IMR-90 (cell line): ENCODE measurements around the gene ACBD7. TPM values are rescaled to one million over a fixed set of nuclear protein-coding genes. Genes with fewer than 3 reads are reported as not detected.

Experiments used
- ATAC-seq: fragments of 200-7000 bp; cut with Tn5 transposase; 2 replicates; pipeline ENCODE4 v1.9.1; 2020; ENCODE audit warnings: low read depth, mild to moderate bottlenecking, moderate library complexity
- BruUV-seq: library from RNA; stranded (reverse); fragments of 400-500 nt; replicated peaks from 2 replicates; lab custom pipeline; 2021; lab: Mats Ljungman, UMichigan
- CTCF ChIA-PET: fragments of 300-600 bp; formaldehyde crosslinking; extraction: SDS; loops from one replicate; lab custom pipeline; 2021; ENCODE audit warnings: antibody characterized with exemption; lab: Yijun Ruan, JAX
- POLR2A ChIA-PET: fragments of 300-600 bp; sonication (Branson Sonifier 250); formaldehyde crosslinking; loops from one replicate; lab custom pipeline; 2022; ENCODE audit warnings: antibody characterized with exemption; ENCODE audit not compliant: unreplicated experiment; lab: Charles Lee
- DNase-seq: peaks from one replicate; pipeline ENCODE4 v3.0.0; 2013
- H2AFZ ChIP-seq: replicated peaks from 2 replicates; pipeline ENCODE3; 2013; ENCODE audit warnings: low read length, mild to moderate bottlenecking; ENCODE audit not compliant: poor library complexity
- H2AK5ac ChIP-seq: 2 replicates; pipeline ENCODE4 v1.6.1; 2013; ENCODE audit warnings: low read depth, low read length, inconsistent platforms
- H2AK9ac ChIP-seq: replicated peaks from 2 replicates; pipeline ENCODE3; 2013; ENCODE audit warnings: mild to moderate bottlenecking, low read depth, low read length, moderate library complexity; ENCODE audit not compliant: poor library complexity
- H2BK120ac ChIP-seq: 2 replicates; pipeline ENCODE4 v1.6.1; 2013; ENCODE audit warnings: low read depth, low read length, inconsistent platforms
- H2BK15ac ChIP-seq: 3 replicates; pipeline ENCODE4 v1.6.1; 2013; ENCODE audit warnings: low read depth, low read length, inconsistent platforms
- H2BK20ac ChIP-seq: 2 replicates; pipeline ENCODE4 v1.6.1; 2013; ENCODE audit warnings: low read depth, mild to moderate bottlenecking, inconsistent platforms, low read length, moderate library complexity
- H2BK5ac ChIP-seq: 2 replicates; pipeline ENCODE4 v1.6.1; 2013; ENCODE audit warnings: mild to moderate bottlenecking, low read depth, low read length, inconsistent platforms; ENCODE audit not compliant: poor library complexity, severe bottlenecking
- H3K14ac ChIP-seq: replicated peaks from 2 replicates; pipeline ENCODE4 v1.6.1; 2013; ENCODE audit warnings: low read depth, low read length, inconsistent platforms
- H3K18ac ChIP-seq: 2 replicates; pipeline ENCODE4 v1.6.1; 2013; ENCODE audit warnings: low read depth, low read length, control low read depth
- H3K23ac ChIP-seq: 2 replicates; pipeline ENCODE4 v1.6.1; 2013; ENCODE audit warnings: low read depth, low read length, inconsistent platforms
- H3K27ac ChIP-seq: 2 replicates; pipeline ENCODE4 v1.5.1; 2013; ENCODE audit warnings: mild to moderate bottlenecking, control low read depth, low read length; ENCODE audit not compliant: insufficient read depth
- H3K27me3 ChIP-seq: 2 replicates; pipeline ENCODE4 v1.6.1; 2013; ENCODE audit warnings: low read length; ENCODE audit not compliant: control insufficient read depth, insufficient read depth
- H3K36me3 ChIP-seq: 2 replicates; pipeline ENCODE4 v1.6.1; 2013; ENCODE audit warnings: low read length, mixed read lengths; ENCODE audit not compliant: control insufficient read depth, insufficient read depth
- H3K4ac ChIP-seq: 2 replicates; pipeline ENCODE4 v1.6.1; 2013; ENCODE audit warnings: low read depth, low read length, inconsistent platforms
- H3K4me1 ChIP-seq: 2 replicates; pipeline ENCODE4 v1.6.1; 2013; ENCODE audit warnings: low read length, mixed read lengths; ENCODE audit not compliant: control insufficient read depth, insufficient read depth
- H3K4me2 ChIP-seq: 2 replicates; pipeline ENCODE4 v1.6.1; 2013; ENCODE audit warnings: low read depth, mild to moderate bottlenecking, control low read depth, low read length, moderate library complexity
- H3K4me3 ChIP-seq: 2 replicates; pipeline ENCODE4 v1.5.1; 2013; ENCODE audit warnings: low read depth, mild to moderate bottlenecking, control low read depth, low read length, moderate library complexity; ENCODE audit not compliant: insufficient read depth
- H3K56ac ChIP-seq: 2 replicates; pipeline ENCODE4 v1.6.1; 2013; ENCODE audit warnings: low read length, inconsistent platforms; ENCODE audit not compliant: insufficient read depth; ENCODE audit errors: extremely low read depth
- H3K79me1 ChIP-seq, 2 experiments: 2 replicates each; pipeline ENCODE4 v1.6.1; 2013; ENCODE audit warnings: low read length in 2 of 2, inconsistent platforms in 1 of 2, low read depth in 1 of 2
- H3K9ac ChIP-seq: 2 replicates; pipeline ENCODE4 v1.6.1; 2013; ENCODE audit warnings: low read depth, low read length, control low read depth
- H3K9me1 ChIP-seq: 2 replicates; pipeline ENCODE4 v1.6.1; 2013; ENCODE audit warnings: low read length, inconsistent platforms; ENCODE audit not compliant: insufficient read depth
- H3K9me3 ChIP-seq: 2 replicates; pipeline ENCODE4 v1.6.1; 2013; ENCODE audit warnings: low read length; ENCODE audit not compliant: control insufficient read depth, insufficient read depth
- H4K20me1 ChIP-seq: 2 replicates; pipeline ENCODE4 v1.6.1; 2013; ENCODE audit warnings: low read length, inconsistent platforms; ENCODE audit not compliant: insufficient read depth
- H4K5ac ChIP-seq: 2 replicates; pipeline ENCODE4 v1.6.1; 2013; ENCODE audit warnings: mild to moderate bottlenecking, low read depth, low read length, control low read depth
- H4K8ac ChIP-seq, 2 experiments: 2 replicates each; pipeline ENCODE4 v1.6.1; 2013; ENCODE audit warnings: low read depth in 2 of 2, low read length in 2 of 2, control low read depth in 1 of 2, inconsistent platforms in 1 of 2
- H4K91ac ChIP-seq: 2 replicates; pipeline ENCODE4 v1.6.1; 2013; ENCODE audit warnings: low read depth, low read length, inconsistent platforms; ENCODE audit not compliant: insufficient read depth
- BHLHE40 ChIP-seq: fragments of 150-350 bp; IDR thresholded peaks from 2 replicates; pipeline ENCODE4 v1.6.1; 2016; ENCODE audit warnings: mild to moderate bottlenecking, low read depth, low read length
- CEBPB ChIP-seq: IDR thresholded peaks from 2 replicates; pipeline ENCODE4 v1.6.1; 2012; ENCODE audit warnings: low read depth, low read length, improper control_type of control experiment
- CHD1 ChIP-seq: IDR thresholded peaks from 2 replicates; pipeline ENCODE4 v1.6.1; 2012; ENCODE audit warnings: low read depth, low read length, improper control_type of control experiment
- ELK1 ChIP-seq: fragments of 150-350 bp; IDR thresholded peaks from 2 replicates; pipeline ENCODE4 v1.6.1; 2016; ENCODE audit warnings: low read depth, mild to moderate bottlenecking, low read length, moderate library complexity, borderline replicate concordance
- MAFK ChIP-seq: IDR thresholded peaks from 2 replicates; pipeline ENCODE4 v1.6.1; 2012; ENCODE audit warnings: low read depth, low read length, improper control_type of control experiment
- MXI1 ChIP-seq: IDR thresholded peaks from 2 replicates; pipeline ENCODE4 v1.6.1; 2012; ENCODE audit warnings: low read depth, mild to moderate bottlenecking, low read length, moderate library complexity, borderline replicate concordance
- POLR2A ChIP-seq: IDR thresholded peaks from 2 replicates; pipeline ENCODE4 v1.6.1; 2012; ENCODE audit warnings: mild to moderate bottlenecking, low read depth, low read length
- RAD21 ChIP-seq: IDR thresholded peaks from 2 replicates; pipeline ENCODE4 v1.6.1; 2012; ENCODE audit warnings: low read length, improper control_type of control experiment
- WGBS, 2 experiments: methylation state at CpG; one replicate each; pipeline versions ENCODE4 v1.1.5 to v1.1.7; 2013; ENCODE audit warnings: missing lambda C conversion rate in 2 of 2; ENCODE audit not compliant: insufficient read length in 1 of 2; ENCODE audit errors: extremely low coverage in 2 of 2; 5-methylcytosine and 5-hydroxymethylcytosine counted together
- dilution Hi-C: fragments of 300-500 bp; cut with HindIII; formaldehyde crosslinking; loops from one replicate; pipeline ENCODE4 v1.14.3; 2018; ENCODE audit warnings: low sequenced_read_pairs; ENCODE audit not compliant: unreplicated experiment
- in situ Hi-C: fragments of 300-500 bp; cut with MboI; formaldehyde crosslinking; loops from 3 replicates; pipeline ENCODE4 v1.14.3; 2019; ENCODE audit warnings: low sequenced_read_pairs, inconsistent platforms, mixed read lengths
- intact Hi-C: fragments of 100-400 bp; cut with micrococcal nuclease; formaldehyde crosslinking; loops from 2 replicates; pipeline ENCODE4 v1.10.0; 2022
- polyA plus RNA-seq, 3 experiments: library from polyadenylated mRNA; depleted of rRNA; stranded (reverse); fragments of >200 nt; gene quantifications; 2 replicates each; pipeline ENCODE4 v1.2.3, GENCODE V29; 2012; ENCODE audit warnings: low replicate concordance in 1 of 3
- total RNA-seq: library from RNA; depleted of rRNA; stranded (reverse); fragments of >200 nt; gene quantifications from 2 replicates; pipeline ENCODE4 v1.2.3, GENCODE V29; 2012

The ACBD7 gene
- total and polyA plus RNA-seq, 2 of the 4 experiments (the other 2 are of a cell fraction) = 0.29 to 0.54 TPM

- Histone ChIP-seq H4K5ac (no peak overlapping the region; the same call in none of the 2 replicates), H2AK9ac (no peak overlapping the region), H2AFZ (no peak overlapping the region), H2BK20ac (peak overlapping the region; percentile 70), H2BK120ac (peak overlapping the region; percentile 54; the same call in 1 of the 2 replicates), H3K9me1 (0 out of 2 replicates have a peak, but pooled peaks cover 3% of the 10 kb centered on the region), H3K14ac (no peak overlapping the region), H2AK5ac (no peak overlapping the region), H3K4ac (no peak overlapping the region), H2BK15ac (no peak overlapping the region), H3K36me3 (no peaks in the 10 kb centered on the region), H3K9ac (no peak overlapping the region), H3K18ac (no peak overlapping the region), H3K23ac (no peak overlapping the region), H3K4me2 (no peak overlapping the region; the same call in none of the 2 replicates), H3K4me1 (peaks cover 6% of the 10 kb centered on the region), H3K79me1 (no peaks in the 10 kb centered on the region), H4K91ac (no peak overlapping the region), H3K4me3 (no peak overlapping the region), H3K27me3 (no peaks in the 10 kb centered on the region; the same call in 1 of the 2 replicates), H4K8ac (peak overlapping the region in 1 of 2 experiments; percentile 49; a peak in 1 of 4 replicates), H3K56ac (no peak overlapping the region), H3K27ac (no peak overlapping the region), H4K20me1 (no peaks in the 10 kb centered on the region), H3K9me3 (no peaks in the 10 kb centered on the region), H2BK5ac (no peak overlapping the region)
- dilution Hi-C loops (no loop called here), in situ Hi-C loops (no loop called here), intact Hi-C loops (no loop called here)
- BruUV-seq = no TSS peak
- TF ChIP-seq ELK1 (no peak), CEBPB (no peak), MXI1 (no peak), MAFK (no peak), BHLHE40 (no peak), RAD21 (no peak), CHD1 (no peak), POLR2A (no peak)
- WGBS, 2 experiments = no CpG with 5 or more reads among the region's 5 CpGs
- ATAC-seq (peak; percentile 70), DNase-seq (peak; percentile 33)
- CTCF ChIA-PET = no interaction called here
- POLR2A ChIA-PET = no interaction called here
These were observed 42.0 kb downstream of the ACBD7 start for GRCh38 chr10:15046626-15047025.
